Left colon (tissue), 2 donors: ENCODE data around the gene MARK2. TPM values are rescaled to one million over a fixed set of nuclear protein-coding genes. Genes with fewer than 3 reads are reported as not detected.

ENCODE experiments used
- ATAC-seq: fragments of 200-7000 bp; cut with Tn5 transposase; one replicate; pipeline ENCODE4 v1.9.1; 2020; ENCODE audit warnings: mild to moderate bottlenecking, moderate library complexity
- DNase-seq, 2 donors: peaks; one replicate each; pipeline ENCODE4 v3.0.0-alpha.2; 2020
- intact Hi-C, 2 donors: fragments of 100-400 bp; cut with DNase I in 1 of 2; cut with micrococcal nuclease in 1 of 2; formaldehyde crosslinking; loops; one replicate each; pipeline versions ENCODE4 v1.11.2 to v1.14.0; 2022; cut with DNase I, micrococcal nuclease
- total RNA-seq, 2 donors: library from RNA; stranded (reverse); fragmentation: NEBNext Ultra II Directional; extraction: Animal tissue kit (Norgen Biotek cat#: 25700); gene quantifications; one replicate each; pipeline ENCODE4 v1.2.1, GENCODE V29; 2021
- donor health status: DM: no; HTN: no; CAD: no.
- donor health status: DM: yes; HTN: yes; CAD: no.

MARK2 gene
- total RNA-seq, 2 donors from 2014 or later = 91.8 to 100 TPM

- ATAC-seq = peak; percentile 90
- intact Hi-C loops = no loop called here
These were observed 99.8 kb downstream of the MARK2 start, which contains the start of gene NAA40 for GRCh38 chr11:63938479-63939396. Gene NAA40, plus strand, starts transcription at chr11:63939002. Its CDS starts 95 bp downstream, at chr11:63939097.

GRCh38 chr11:63939397-63939891, 100.5 kb downstream of the MARK2 start:
- peak; percentile 44 to 46 for DNase-seq
- intact Hi-C loops = no loop called here
- peak; percentile 10 for ATAC-seq

More at GRCh38 chr11:63938479-63939396, 99.8 kb downstream of the MARK2 start, which contains the start of gene NAA40:
- DNase-seq = peak; percentile 95 to 96

GRCh38 chr11:63940786-63941185, 101.9 kb downstream of the MARK2 start:
- no peak for DNase-seq
- no peak for ATAC-seq
- intact Hi-C loops = loop anchor here in 1 of 2 donors (10.0 kb wide), 1 partner anchor 166 kb away; no protein-coding TSS in a partner anchor

GRCh38 chr11:63941901-63942300, 103.0 kb downstream of the MARK2 start:
- intact Hi-C loops = loop anchor here in 1 of 2 donors (10.0 kb wide), 1 partner anchor 167 kb away; no protein-coding TSS in a partner anchor
- no peak for DNase-seq
- ATAC-seq = no peak

GRCh38 chr11:63942803-63943202, 103.9 kb downstream of the MARK2 start:
- DNase-seq (no peak), ATAC-seq (peak; percentile 30)
- intact Hi-C loops = loop anchor here in 1 of 2 donors (10.0 kb wide), 1 partner anchor 168 kb away; no protein-coding TSS in a partner anchor

GRCh38 chr11:63944987-63945386, 106.1 kb downstream of the MARK2 start:
- intact Hi-C loops = loop anchor here (2.0 to 10.0 kb wide), 3 partner anchors 108 to 170 kb away; partner anchors contain the start of gene MARK2 (in 1 of the 2)
- peak; percentile 68 for ATAC-seq

GRCh38 chr11:63945477-63946163, 106.7 kb downstream of the MARK2 start:
- ATAC-seq = peak; percentile 85
- DNase-seq = peak; percentile 65 to 69
- intact Hi-C loops = loop anchor here (2.0 to 10.0 kb wide), 3 partner anchors 108 to 171 kb away; partner anchors contain the start of gene MARK2 (in 1 of the 2)

More at GRCh38 chr11:63944987-63945386, 106.1 kb downstream of the MARK2 start:
- peak; percentile 22 to 45 for DNase-seq

- intact Hi-C loops = no loop called here
- ATAC-seq (no peak), DNase-seq (no peak)
These were observed 113.0 kb downstream of the MARK2 start for GRCh38 chr11:63951779-63952536.

GRCh38 chr11:63952570-63952969, 113.7 kb downstream of the MARK2 start:
- intact Hi-C loops = no loop called here
- DNase-seq (no peak), ATAC-seq (no peak)

GRCh38 chr11:63958008-63958407, 119.1 kb downstream of the MARK2 start:
- ATAC-seq = no peak
- DNase-seq = no peak
- intact Hi-C loops = no loop called here

Other genes starting within 250 kb of the MARK2 start
- 1 to 10 TPM; 5.9 to 6.6 TPM for gene PLAAT3, start 224.7 kb upstream of the MARK2 start, total RNA-seq
- 10 to 100 TPM; 54.5 to 56.6 TPM for gene ATL3, start 167.7 kb upstream of the MARK2 start, total RNA-seq
- gene RTN3, start 157.6 kb upstream of the MARK2 start, total RNA-seq = 100 to 1,000 TPM; 121 to 124 TPM
- gene ZFTA, start 70.3 kb upstream of the MARK2 start, total RNA-seq = 1 to 10 TPM; 4.5 to 7.5 TPM
- 1 to 10 TPM; 6.4 to 7.1 TPM for gene SPINDOC, start 25.7 kb upstream of the MARK2 start, total RNA-seq
- gene RCOR2, start 78.1 kb downstream of the MARK2 start, total RNA-seq = 1 to 10 TPM; 2.1 to 2.5 TPM
- 10 to 100 TPM; 24.6 to 34.2 TPM for gene NAA40, start 99.9 kb downstream of the MARK2 start, total RNA-seq
- gene COX8A, start 135.5 kb downstream of the MARK2 start, total RNA-seq = 100 to 1,000 TPM; 663 to 843 TPM
- gene OTUB1, start 147.3 kb downstream of the MARK2 start, total RNA-seq = 10 to 100 TPM; 67.7 to 79.7 TPM
- gene FLRT1, start 196.8 kb downstream of the MARK2 start, total RNA-seq = 1 to 10 TPM in 1 of 2 donors, not detected in 1; 1.2 TPM